NCI-H2029 (cell line): ENCODE measurements around the gene CCIN.
"Not testable (repeated sequence)": the region's sequence is repeated elsewhere in the genome, so short reads cannot be mapped to it uniquely, and the experiment has no call there.

ENCODE experiments used
- DNase-seq: peaks from one replicate; lab custom pipeline; 2025; lab: John Stamatoyannopoulos, UW

The CCIN gene

DNA sequence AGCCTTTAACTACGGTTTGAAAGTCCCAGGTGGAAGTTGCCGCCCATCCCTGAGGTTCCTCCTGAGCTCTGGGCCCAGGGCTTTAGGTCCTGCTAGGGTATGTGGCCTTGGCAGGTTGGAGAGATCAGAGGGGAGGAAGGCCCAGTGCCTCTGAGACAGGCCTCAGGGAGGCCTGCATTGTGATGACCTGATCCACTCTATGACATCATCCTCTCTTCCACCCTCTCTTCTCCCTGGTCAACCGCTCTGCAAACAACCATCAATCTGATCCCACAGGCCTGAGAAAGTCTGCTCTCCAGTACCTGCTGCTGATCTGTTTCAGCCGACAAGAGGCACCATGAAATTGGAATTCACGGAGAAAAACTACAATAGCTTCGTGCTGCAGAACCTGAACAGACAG lies at the start of gene CCIN:
TSS of gene CCIN (plus strand) at position 223 of the 400 bp plus-strand sequence. CDS start at position 338, 115 bp downstream.
- peak; percentile 19 for DNase-seq

DNA sequence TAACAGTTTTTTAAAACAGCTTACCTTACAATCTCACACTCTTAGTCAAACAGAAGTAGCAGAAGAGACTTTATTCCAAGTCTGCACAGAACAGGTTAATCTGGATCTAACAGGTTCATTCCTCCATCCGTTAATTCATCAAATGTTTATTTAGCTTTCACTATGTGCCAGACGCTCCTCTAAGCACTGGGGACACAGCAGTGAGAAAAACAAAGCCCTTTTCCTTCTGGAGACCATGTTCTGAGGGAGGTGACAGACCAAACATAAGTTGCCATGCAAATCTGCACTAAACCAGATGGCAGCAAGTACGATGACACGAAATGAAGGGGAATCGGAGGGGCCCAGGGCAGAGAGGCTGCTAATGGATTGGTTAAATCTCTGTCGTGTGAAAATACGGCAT lies 49.7 kb upstream of the CCIN start:
- DNase-seq: peak; percentile 72

GRCh38 chr9:36120705-36121104 lies 48.5 kb upstream of the CCIN start:
- no peak for DNase-seq

DNA sequence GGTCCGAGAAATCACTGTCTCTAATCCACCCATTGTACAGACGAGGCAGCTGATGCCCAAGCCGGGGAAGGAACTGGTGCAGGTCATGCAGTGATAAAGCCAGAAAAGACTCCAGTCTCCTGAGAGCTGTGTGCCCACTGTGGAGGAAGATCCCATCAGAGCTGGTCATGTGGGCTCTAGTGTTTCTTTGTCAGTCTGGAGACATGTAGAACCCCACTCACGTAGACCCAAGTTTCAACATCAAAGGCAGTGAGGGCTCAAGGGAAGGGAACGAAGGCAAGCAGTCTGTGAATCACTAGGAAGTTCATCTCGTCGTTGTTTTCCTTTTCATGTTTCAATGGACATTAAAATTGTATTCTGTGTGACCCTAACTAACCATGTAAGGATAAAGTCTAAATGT lies 47.2 kb upstream of the CCIN start:
- no peak for DNase-seq

- no peak for DNase-seq
Measured at GRCh38 chr9:36123515-36123914, 45.7 kb upstream of the CCIN start.

- no peak for DNase-seq
Measured at GRCh38 chr9:36125062-36125855, 43.9 kb upstream of the CCIN start.

DNA sequence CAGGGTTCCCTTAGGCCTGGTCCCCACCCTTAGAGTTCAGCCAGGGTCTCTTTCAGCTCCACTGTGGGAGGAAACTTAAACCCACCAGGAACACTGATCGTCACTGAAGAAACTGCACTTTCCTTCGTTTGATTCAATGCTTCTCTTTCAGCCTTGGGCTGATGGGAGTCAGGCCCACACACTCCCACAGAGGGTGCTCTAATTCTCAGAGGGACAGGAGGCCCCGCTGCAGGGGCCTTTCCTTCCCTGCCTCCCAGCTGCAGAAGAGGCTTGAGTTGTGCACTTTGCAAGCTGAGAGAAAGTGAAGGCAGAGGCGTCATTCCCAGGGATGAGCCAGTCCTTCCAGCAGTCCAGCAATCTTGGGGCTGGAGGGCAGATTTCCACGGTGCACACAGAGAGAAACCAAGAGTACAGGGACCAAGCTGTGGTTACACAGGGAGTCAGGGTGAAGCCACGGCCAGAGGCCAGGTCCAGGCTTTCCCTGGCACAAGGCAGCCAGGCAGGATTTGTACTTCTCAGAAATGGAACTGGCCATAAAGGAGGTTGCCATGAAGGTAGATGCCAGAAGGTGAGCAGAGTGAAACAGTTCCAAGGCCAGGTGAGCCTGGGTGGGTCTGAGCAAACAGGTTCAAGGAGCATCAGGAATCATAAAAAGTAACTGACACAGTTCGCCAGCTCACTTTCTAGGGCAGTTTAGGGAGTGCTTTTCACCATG lies 43.0 kb upstream of the CCIN start:
- DNase-seq: no peak

- no peak for DNase-seq
Measured at GRCh38 chr9:36127652-36128244, 41.4 kb upstream of the CCIN start.

DNA sequence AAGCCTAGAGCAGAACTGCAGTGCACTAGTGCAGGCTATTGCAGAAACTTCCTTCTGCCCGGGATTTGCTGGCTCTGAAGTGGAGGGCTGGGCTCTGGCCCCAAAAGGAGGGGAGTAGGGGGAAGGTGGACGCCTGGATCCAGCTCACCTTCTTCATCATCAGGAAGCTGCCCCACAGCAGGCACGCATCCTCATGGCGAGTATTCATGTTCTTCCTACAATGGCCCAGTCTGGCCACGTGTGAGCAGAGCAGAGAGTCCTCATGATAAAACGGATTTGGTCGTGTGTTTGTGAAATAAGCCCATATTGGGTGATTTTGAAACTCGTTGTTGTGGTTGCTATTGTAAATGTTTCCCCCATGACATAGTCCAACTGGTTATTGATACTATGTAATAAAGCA lies 40.8 kb upstream of the CCIN start:
- DNase-seq: no peak

GRCh38 chr9:36129139-36129538 lies 40.0 kb upstream of the CCIN start:
- no peak for DNase-seq

- not testable (repeated sequence) for DNase-seq
Measured at GRCh38 chr9:36131666-36132065, 37.5 kb upstream of the CCIN start.

DNA sequence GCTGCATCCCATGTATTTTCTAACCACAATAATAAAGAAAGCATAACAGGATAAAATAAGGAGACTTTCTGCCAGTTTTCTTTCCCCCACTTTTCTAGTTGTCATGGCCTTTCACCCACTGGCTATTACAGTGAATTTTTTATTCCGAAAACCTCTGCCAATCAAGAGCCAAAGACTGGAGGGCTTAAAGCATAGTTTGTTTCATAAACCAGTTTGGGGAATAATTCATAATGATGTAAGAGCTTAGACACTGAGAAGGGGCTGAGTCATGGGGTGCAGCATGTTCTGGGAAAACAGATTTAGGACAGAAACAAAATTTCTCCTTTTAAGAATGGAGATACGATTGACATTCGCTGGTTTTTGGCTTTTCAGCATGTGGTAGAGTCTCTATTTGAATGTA lies 37.1 kb upstream of the CCIN start:
- DNase-seq: no peak

DNA sequence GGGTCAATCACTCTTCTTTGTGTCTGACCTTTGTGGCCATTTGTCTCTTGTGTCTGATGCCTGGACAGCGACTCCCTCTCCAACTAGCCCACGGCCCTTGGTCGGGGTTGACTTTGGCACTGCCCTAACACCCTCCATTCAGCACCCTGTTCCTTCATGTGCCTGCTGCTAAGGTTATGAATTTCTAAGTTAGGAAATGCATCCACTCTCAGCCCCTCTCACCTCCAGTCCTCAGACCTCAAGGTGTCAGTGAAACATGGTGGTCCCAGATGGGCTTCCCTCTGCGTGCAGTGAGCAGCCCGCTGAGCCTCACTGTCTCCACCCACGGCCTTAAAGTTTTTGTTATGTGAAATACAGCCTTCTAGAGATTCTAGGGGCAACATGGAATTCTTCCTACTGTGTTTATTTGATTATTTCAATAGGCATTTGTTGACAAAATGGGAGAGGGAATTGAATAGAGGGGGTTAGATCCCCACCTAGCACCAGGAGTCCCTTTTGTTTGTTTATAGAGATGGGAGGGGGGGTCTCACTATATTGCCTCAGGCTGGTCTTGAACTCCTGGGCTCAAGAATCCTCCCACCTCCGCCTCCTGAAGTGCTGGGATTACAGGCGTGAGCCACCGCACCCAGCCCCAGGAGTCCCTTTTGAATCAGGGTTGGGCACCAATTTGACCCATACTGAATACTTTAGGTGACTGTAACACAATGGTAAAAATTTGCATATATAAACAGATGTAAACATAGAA lies 34.3 kb upstream of the CCIN start:
- DNase-seq: no peak

DNA sequence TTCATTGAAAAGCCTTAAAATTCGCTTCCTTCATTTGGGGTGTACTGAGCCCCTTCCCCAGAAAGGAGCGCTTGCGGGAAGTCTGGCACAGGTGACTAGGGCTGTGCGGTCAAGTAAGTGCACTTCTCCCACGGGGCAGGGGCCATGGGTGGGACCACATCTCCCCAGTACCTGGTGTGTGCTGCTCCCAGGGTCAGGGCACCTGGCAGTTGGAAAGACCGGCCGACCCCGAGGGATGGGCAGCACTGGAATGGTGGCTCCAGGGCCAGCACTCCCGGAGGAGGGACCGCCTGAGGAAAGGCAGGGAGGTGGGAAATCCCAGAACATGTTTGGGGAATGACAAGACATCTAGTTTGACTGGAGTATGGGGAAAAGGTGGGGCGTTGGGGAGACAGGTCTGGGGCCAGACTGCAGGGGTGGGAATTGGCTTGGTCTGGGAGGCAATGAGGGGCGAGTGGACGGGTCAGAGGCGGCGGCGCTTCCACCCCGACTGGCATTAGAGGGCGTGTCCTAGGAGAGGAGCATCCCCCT lies 33.4 kb upstream of the CCIN start:
- DNase-seq: no peak

DNA sequence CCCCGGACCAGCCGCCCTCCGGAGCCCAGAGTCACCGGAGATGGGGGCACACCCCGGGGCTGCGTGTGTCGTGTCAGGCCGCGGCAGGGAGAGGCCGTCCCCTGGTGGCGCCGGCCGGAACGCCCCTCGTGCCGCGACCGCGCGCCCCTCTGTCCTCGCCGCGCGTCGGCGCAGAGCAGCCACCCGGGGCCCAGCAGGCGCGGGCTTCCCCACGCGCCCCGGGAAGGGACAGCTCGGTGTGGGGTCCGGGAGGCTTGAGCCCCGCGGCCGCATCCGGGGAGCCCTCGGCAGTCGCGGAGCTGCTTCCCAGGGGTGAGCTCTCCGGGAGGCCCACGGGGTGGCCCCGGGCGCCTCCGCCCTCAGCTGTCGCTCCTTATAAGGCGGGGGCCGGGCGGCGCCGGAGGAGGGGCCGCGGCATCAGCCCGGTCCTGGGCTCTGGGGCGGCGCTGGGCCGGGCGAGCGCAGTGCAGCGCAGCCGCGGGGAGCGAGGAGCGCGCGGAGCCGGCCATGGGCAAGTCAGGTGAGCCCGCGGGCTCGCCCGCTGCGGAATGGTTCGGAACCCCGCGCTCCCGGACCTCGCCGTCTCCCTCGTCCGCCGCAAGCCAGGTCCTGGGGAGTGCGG lies 32.8 kb upstream of the CCIN start, which contains the start of gene GLIPR2:
TSS of gene GLIPR2 (plus strand) at position 462 of the 622 bp plus-strand sequence. CDS start at position 508, 46 bp downstream.
- DNase-seq: peak; percentile 32

DNA sequence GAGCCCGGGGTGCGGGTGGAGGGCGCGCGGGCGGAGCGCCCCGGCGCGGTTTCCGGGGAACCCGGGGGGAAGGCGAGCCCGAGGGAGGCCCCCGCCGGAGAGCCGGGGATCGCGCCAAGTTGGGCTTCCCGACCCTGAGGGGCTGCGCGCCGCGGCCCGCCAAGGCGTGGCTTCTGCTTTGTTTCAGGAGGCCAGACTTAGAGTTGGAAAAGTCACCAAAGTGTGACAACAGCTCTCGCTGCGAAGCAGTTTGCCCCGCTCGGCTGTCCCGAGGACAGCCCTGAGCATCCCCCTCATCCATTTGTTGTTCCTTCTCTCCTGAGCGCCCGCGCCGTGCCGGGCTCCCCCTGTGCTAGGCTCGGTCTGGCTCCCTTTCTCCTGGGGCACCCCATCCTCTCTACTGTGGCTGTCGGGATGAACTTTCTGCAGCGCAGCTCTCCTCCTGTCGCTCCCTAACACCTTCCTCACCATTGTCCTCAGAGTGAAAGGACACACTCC lies 32.2 kb upstream of the CCIN start:
- no peak for DNase-seq

DNA sequence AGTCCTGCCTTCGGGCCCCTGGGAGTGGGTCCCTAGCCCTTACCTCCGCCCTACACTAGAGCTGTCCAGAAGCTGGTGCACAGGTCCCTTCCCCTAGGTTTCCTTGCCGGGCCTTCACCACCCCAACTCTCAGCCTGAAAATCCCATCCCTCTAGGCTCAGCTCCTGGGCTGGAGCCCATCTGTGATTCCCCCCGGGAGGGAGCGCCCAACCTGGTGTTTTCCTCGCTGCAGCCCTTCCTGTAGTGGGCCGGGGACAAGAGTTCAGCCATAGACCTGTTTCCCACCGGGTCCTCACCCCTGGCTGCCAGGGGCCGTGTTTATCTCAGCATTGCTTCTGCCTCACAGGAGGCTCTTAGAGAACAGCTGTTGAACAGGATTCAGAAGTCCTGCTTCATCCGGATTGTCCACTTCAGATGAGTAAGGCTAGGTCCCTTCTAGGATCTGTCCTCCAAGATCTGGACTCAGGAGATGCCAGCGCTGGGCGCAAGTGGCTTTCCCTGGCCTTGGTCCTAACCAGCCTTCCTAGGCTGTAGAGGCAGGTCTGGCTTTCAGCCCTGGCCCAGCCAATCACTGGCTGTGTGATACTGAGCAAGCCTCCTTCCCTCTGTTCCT lies 31.7 kb upstream of the CCIN start:
- DNase-seq: no peak

- DNase-seq: no peak
Measured at GRCh38 chr9:36138496-36138895, 30.7 kb upstream of the CCIN start.

DNA sequence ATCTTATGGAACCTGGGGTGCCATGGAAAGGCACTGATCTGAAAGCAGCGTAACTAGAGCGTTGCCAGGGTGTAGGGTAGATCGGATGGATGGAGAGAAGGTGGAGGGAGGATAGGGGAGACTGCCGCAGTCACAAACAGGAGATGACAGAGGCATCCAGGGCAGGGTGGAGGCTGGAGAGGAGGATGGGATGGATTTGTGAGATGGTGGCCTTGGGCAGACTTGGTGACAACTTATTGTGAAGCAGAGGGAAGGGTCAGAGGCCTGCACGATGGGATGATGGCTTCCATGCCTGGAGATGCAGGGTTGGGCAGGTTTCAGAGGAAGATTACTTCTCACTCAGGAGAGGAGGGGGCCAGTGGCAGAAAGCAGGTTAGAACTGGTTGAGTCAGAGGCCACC lies 30.3 kb upstream of the CCIN start:
- no peak for DNase-seq

DNA sequence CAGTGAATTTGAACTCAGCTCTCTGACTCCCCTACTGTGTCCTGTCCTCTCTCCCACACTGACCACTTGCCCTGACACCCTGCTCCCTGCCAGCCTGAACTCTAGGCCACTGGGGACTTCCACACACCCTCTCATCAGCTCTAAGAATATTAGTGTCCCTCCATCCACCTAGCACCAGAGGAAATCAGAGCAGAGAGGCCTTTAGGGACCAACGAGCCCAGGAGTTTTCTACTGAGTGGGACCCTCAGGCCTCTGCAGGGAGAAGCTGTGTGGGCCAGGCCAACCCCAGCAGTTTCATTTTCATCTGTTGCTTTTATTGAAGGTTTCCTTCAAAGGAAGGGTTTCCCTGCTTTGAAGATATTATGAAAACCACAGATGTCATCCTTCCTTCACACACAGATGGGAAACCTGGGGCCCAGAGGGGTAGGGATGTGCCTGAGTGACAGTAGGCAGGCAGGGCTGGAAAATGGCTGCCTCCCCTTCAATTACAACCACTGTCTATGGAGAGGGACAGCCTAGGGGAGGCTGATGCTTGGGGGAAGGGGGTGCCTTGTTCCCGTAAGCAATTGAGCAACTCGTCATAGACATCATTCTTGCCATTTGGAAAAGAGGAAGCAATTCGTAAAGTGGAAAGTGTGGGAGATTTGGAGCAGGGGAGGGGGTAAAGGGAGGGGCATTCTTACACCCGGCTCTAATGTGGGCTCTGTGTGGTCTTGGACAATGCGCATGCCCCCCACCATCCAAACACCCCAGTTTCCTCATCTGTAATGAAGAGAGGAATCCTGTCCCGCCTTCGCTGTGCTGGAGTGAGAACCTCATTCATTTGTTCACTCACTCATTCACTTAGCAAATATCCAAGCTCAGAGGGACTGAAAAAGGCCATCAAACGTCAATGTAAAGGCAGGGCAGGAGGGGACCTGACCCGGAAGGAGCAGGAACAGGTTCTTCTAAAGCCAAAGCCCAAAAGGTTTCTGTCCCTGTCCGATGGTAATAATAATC lies 28.8 kb upstream of the CCIN start:
- DNase-seq: no peak
